ENCODE results near the gene MAB21L2. TPM values are rescaled to one million over a fixed set of nuclear protein-coding genes. Genes with fewer than 3 reads are reported as not detected.

MAB21L2 gene
- total RNA-seq, 1 experiment from 2014 or later = not detected

GRCh38 chr4:150533673-150534072 is 48.3 kb upstream of the MAB21L2 start:
- no peak overlapping the region for H2BK12ac ChIP-seq (ENCODE audit: insufficient read length, low read depth, low read length)
- no peaks in the 10 kb centered on the region for H3K79me1 ChIP-seq (ENCODE audit: insufficient read depth, low read depth, low read length, poor library complexity, severe bottlenecking)
- H4K20me1 ChIP-seq (ENCODE audit: control insufficient read depth, insufficient read depth, insufficient read length) = no peaks in the 10 kb centered on the region
- no peak overlapping the region for H4K8ac ChIP-seq (replicated peaks; ENCODE audit: insufficient read length, low read depth, low read length)
- H3K27ac ChIP-seq (ENCODE audit: insufficient read length, low read depth, low read length) = no peak overlapping the region
- no CpG with 5 or more reads among the region's 3 CpGs for WGBS (ENCODE audit: extremely low coverage, insufficient read length, low lambda C conversion rate)
- no peaks in the 10 kb centered on the region for H3K79me2 ChIP-seq (ENCODE audit: insufficient read depth, low read length)
- no peak for TF ChIP-seq CTCF (conservative IDR thresholded peaks at IDR 0.05)
- H2BK15ac ChIP-seq (ENCODE audit: low read depth, low read length) = no peak overlapping the region
- Mint-ChIP-seq H3K4me1 (peaks cover 2 to 11% of the 10 kb centered on the region in 2 experiments; a peak in 3 of 4 replicates), H3K27ac (no peak overlapping the region; a peak in 1 of 7 replicates), H3K27me3 (ENCODE audit: low read depth) (no peaks in the 10 kb centered on the region), H3K36me3 (ENCODE audit: insufficient read depth in 1 of 3, low read depth in 3 of 3) (no peaks in the 10 kb centered on the region), H3K9me3 (no peaks in the 10 kb centered on the region), H3K4me3 (no peak overlapping the region)
- no peak overlapping the region for H2AFZ ChIP-seq (ENCODE audit: low read length)
- no peaks in the 10 kb centered on the region for H3K27me3 ChIP-seq (ENCODE audit: insufficient read depth, low read length)
- no peak overlapping the region for H3K4ac ChIP-seq (ENCODE audit: low read depth, low read length)
- no peak overlapping the region for H2BK120ac ChIP-seq (ENCODE audit: low read depth, low read length, poor library complexity, severe bottlenecking)
- DNase-seq = no peak
- H3K9ac ChIP-seq (ENCODE audit: extremely low read depth, insufficient read length, low read length) = no peak overlapping the region
- no peak overlapping the region for H3K4me2 ChIP-seq (ENCODE audit: insufficient read depth, insufficient read length, low read length)
- no peak overlapping the region for H2AK5ac ChIP-seq (ENCODE audit: insufficient read length, low read length)
- H3K18ac ChIP-seq (ENCODE audit: insufficient read length, low read depth, low read length) = no peak overlapping the region
- no peak overlapping the region for H2BK5ac ChIP-seq (ENCODE audit: insufficient read length, low read length)
- no peak overlapping the region for H4K91ac ChIP-seq (ENCODE audit: insufficient read length, low read depth, low read length)
- no peak overlapping the region for H3K14ac ChIP-seq (ENCODE audit: insufficient read depth, low read length)
- no peak overlapping the region for H3K56ac ChIP-seq (ENCODE audit: insufficient read length, low read depth, low read length)
- H2BK20ac ChIP-seq (ENCODE audit: low read depth, low read length, poor library complexity, severe bottlenecking) = no peak overlapping the region
- no peaks in the 10 kb centered on the region for H3K4me1 ChIP-seq (ENCODE audit: insufficient read depth, low read length)
- no peaks in the 10 kb centered on the region for H3K9me3 ChIP-seq (ENCODE audit: control insufficient read depth, low read depth, low read length)
- H3T11ph ChIP-seq (ENCODE audit: low read length) = no peak overlapping the region
- H4K5ac ChIP-seq (ENCODE audit: insufficient read length, low read depth, low read length) = no peak overlapping the region
- H3K23me2 ChIP-seq (ENCODE audit: insufficient read length, low read depth, low read length, poor library complexity, severe bottlenecking) = no peaks in the 10 kb centered on the region
- no peak overlapping the region for H3K23ac ChIP-seq (ENCODE audit: insufficient read length, low read depth, low read length)

Data from H9 (cell line).